GM19455 (cell line): ENCODE measurements around the gene STX8.

Experiments used
- ATAC-seq: cut with Tn5 transposase; IDR thresholded peaks from one replicate; pipeline ENCODE4 v1.9.1; 2021; ENCODE audit not compliant: unreplicated experiment

STX8 gene

DNA sequence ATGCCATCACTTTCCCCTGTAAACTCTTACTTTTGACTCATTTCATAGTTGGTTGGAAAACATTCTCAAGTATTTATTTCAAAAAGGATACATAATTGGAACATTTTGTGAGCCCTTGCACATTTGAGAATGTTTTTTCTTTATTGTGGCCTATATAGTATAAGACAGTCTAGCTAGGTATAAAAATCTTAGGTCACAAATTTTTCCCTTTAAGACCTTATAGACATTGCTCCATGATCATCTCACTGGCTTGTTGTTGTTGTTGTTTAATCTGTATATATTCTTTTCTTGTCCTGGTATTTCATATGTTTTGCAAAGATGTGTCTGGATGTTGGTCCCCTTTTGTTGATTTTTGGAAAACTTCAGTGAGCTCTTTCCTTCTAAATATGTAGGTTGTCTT is 360.2 kb downstream of the STX8 start:
- ATAC-seq, result no peak

DNA sequence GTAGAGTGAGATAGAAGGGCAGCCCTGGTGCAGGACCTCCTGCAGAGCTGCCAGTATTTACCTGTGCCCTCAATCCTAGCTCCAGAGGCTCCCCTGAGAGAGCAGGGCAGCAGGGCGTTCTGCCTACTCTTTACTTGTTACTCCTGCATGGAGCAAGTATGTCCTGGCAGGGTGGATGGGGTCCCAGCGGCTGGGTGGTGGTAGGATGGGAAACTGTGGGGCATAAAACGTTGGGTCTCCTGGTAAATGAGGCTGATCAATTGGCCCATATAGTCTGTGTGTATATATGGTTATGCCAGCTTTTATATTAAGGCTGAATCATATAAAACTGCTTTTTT is 362.3 kb downstream of the STX8 start:
- no peak for ATAC-seq

DNA sequence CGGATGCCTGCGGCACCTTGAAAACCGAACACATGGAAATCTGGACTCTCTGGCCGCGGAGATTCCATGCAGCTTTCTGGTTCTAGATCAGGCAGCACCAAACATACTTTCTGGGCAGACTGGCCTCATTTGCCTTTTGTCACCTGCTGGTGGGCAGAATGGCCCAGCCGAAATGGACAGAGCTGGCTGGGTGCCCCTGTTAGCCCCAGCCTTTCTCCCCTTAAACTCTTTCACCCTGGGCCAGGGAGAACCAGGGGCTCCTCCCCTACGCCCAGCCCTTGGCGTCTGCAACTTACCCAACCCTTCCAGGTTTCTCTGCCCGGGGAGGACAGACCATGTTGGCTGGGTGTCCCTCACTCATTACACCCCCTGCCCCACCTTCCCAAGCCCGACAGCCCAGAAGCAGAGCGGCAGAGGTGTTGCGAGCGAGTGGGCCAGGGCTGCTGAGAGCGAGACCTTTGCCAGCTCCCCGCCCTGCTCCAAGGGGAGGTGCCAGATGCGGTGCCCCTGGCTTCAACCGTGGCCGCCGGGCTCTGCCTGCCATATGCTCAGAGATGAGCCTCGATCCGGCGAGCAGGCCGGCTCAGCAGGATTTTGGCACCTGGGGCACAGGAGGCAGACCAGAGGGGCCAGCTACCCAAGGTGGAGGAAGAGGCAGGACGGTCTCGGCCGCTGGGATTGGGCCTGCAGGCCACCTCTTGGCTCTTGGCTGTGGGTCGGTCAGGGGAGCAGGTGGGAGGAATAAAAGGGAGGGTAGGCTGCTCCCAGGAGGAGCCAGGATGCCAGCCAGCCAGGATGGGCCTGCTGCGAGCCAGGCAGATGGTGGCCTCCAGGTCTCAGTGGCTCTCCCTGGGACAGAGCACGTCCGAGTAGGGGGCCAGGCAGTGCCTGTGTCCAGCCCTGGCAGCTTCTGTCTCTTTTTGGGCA is 363.0 kb downstream of the STX8 start:
- no peak for ATAC-seq

DNA sequence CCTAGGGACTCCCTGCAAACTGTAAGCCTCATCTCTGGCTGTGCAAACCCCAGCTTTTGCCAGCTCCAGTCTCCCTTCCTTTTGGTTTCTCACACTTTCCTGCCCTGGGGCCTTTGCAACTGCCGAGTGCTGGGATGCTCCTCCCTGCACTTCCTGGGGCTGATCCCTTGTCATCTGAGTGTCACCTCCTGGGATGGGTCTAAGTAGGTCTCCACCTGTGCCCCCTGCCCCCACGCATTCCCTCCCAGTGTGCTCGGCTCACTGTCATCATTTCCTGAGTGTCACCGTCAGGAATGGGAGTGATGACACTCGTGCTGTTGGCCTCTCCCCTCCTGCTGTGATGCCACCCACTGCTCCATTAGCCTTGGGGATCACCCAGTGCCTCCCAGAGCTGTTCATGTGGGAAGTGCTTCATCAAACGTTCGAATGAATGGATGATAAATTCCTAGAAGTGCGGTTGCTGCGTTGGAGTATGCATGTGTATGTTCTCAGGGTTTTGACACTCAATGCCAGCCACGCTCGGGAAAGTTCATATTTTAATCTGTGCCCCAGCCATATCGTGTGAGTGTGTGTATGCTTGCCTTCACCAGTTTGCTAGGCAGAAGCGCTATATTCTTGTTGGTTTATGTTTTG is 364.4 kb downstream of the STX8 start:
- no peak for ATAC-seq

DNA sequence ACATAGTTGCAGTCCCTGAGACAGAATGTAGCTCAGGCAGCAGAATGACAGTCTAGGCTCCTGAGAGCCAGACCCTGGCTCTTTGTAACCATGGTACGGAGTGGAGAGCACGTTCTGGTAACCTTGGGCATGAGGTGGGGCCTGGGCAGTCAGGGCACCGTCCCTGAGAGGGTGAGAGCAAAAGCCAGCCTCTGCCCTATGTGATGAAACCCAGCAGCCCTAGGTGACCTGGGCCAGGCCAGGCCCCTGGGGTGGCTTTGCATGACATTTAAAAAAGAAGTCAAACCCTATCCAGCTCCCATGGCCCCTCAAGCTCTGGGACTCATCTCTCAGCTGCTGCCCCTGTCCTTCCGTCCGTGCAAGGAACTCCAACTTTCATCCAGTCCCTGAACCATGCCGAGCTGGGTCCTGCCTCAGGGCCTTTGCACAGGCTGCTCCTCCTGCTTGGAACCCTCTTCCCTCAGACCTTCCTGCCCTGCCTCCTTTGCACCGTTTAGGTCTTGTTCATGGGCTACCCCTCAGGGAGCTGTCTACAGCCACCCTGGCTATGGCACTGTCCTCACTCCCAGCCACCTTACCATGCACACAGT is 365.7 kb downstream of the STX8 start:
- no peak for ATAC-seq

DNA sequence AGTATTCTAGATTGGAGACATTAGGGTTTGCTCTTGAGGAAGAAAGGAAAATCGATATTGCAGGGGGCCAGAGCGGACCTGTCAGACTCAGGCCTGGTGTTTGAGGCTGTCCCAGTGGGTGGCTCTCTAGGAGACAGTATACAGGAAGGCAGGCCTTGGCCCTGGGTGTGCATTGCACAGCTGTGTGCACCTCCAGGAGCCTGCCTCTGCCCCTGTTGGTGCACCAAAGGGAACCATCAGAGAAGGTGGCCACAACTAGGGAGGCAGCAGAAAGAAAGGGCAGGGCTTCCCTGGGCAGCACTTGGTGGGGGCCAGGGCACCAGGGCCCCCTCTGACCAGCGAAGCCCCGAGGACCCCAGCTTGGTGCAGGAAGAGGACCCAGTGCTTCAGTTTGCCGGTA is 366.3 kb downstream of the STX8 start:
- no peak for ATAC-seq

DNA sequence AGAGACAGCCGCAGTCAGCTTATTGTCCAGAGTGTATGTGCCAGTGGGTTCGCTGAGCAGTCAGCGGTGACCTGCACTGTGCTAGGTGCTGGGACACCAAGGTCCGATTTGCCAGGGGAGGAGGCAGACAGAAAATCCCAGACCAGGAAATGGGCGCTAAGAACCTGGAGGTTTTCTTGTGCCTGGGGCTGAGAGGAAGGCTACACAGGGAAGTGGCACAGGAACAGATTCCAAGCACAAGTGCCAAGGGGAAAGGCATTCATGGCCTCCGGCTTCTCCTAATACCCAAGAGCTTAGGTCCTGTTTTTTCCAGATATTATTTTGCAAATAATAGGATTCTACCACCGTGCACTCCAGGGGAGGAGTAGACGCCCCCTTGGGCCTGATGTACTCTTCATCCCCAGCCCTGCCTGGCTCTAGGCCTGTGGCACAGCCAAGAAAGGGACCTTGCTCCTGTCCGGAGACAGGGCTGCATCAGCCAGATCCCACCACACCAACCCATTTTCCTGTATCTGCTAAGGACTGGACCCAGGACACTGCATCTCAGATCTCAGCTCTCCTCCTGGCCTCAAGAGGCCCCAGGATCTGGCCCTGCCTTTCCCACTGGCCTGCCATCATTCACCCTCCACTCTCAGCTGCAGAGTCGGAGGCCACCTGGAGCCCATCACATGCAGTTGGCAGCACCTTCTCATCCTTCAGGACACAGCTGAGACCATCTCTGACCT is 367.1 kb downstream of the STX8 start:
- ATAC-seq, result no peak

DNA sequence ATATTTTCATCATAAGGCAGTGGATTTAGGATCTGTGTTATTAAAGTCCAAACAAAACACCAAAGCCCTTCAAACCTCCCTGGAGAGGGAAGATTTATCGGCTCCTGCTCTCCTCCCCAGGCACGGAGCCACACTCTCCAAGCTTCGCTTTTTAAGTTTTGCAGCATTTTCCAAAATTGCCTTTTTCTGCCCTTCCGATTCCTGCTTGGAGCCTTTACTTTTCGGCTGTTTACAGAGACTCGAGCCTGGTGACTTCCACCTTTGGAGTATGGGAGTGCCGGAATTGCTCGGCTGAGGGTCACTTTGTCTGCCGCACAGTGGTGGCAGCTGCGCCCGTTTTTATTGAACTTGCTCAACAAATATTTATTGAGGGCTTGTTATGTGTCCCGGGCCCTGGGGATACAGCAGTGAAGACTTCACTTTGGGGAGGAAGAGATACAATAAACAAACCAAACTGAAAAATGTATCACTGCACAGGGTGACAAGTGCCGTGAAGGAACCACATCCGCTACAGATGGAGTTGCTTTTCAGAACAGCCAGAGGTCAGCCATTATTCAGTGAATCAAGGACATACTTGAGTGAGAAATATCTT is 368.8 kb downstream of the STX8 start:
- no peak for ATAC-seq

DNA sequence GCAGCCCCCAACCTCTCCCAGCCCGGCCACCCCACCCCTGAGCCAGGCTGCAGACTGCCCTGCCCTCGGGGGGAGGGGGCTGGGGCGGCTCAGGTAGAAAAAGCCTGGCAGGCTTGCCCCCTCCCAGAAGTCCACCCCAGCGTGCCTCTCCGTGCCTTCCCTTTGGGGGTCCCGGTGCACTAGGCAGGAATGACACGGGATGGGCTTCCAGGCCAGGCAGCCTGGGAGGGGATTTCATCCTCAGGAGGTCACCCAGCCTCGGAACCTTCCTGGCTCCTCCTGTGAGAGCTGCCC is 369.3 kb downstream of the STX8 start:
- ATAC-seq, result no peak

DNA sequence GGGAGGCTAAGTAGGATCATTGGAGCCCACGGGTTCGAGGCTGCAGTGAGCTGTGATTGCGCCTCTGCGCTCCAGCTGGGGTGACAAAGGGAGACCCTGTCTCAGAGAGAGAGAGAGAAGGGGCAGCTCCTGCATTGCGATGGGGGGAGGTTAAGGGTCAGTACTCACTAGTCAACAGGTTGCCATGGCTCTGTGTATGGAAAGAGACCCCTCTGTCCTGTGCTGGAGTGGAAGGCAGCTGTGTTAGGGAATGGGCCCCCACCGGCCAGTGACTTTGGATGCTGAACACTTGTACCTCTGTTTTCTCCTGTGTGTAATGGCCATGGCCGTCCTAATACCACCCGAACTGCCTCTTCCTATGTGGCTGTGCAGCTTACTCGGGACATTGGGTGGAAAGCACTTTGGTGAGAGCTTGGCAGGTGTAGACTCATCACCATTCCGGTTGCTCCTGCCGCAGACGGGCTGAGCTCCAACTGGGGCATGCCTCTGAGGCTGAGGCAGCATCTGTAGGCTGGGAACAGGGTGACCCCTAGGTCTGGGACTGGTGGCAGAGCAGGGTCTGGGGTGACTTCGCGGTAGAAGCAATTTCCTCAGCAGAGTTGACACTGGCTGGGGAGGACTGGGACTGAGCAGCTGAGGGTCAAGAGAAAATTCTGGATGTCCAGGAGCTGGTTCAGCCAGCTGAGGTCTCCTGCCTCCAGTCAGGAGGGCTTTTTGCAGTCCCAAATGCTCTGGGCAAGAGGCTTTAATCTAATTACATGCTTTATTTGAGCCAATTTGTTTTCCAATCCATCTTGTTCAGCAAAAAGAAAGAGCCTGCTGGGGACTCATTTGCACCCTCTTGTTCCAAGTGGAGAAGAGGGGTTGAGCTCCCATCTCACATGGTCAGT is 369.9 kb downstream of the STX8 start:
- ATAC-seq, result no peak

DNA sequence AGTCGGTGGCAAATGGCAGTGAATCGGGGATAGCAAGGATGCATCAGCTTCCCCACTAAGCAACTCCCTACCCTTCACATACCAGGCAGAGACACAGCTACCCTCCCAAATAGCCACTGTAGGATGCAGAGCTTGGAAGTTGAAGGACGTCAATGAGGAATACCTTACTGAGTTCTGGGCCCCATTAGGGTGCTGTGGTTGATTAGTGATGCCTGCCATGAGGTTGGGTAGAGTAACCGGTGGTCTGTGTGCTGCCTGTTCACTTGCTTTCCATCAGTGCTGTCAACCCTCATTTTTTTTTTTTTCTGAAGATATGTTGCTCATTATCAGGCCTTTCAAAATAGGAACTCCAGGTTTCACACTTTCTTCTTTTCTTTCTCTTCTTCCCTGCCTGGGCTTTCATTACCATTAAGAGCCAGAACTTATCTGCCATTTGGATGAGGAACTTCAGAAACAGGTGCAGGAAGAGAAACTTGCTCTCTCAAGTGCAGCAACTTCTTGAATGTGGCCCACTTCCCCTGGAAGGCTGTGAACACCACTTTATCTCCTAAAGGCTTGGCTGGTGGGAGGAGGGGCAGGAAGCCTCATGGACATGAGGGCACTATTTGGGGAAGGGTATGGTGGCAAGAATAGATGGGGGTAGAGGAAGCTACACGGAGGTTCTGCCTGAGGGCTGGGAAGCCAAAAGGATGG is 370.8 kb downstream of the STX8 start:
- ATAC-seq, result no peak

DNA sequence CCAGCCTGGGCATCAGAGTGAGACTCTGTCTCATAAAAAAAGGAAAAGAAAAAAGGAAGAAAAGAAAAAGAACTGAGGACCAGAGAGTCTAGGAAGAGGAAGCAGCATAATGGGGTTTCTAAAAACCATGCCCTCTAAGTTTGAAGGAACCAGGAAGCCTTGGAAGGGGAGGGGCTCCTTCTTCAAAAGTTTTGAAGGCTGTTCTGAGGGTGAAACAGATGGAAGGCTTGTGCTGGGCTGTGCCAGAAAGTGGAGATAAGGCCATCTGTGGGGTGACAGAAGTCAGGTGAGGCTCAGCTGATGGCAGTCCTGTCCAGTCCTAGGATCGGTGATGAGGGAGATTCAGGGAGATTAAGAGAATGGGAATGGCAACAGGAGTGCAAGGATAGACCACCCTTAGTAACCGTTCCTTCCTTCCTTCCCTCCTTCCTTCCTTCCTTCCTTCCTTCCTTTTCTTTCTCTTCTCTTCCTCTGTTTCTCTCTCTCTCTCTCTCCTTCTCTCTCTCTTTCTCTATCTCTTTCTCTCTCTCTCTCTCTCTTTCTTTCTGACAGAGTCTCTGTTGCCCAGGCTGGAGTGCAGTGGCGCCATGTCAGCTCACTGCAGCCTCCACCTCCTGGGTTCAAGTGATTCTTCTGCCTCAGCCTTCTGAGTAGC is 371.7 kb downstream of the STX8 start:
- no peak for ATAC-seq

DNA sequence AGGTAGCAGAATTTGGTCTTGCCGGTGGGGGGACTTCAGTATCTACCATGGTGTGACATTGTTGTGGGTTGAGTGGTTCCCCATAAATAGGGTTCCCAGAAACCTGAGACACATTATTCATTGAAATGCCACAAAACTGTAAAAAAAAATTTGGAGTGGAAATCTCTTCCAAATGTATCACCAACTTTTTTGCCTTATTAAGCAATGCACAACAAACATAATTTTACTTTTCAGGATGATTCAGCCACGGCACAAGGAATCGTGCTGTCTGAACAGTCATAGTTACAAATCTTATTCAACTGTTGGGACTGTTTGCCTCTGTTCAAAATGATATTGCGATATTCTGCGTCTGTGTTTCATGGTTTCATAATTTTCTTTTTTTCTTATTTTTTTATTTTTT is 373.1 kb downstream of the STX8 start:
- ATAC-seq, result no peak

DNA sequence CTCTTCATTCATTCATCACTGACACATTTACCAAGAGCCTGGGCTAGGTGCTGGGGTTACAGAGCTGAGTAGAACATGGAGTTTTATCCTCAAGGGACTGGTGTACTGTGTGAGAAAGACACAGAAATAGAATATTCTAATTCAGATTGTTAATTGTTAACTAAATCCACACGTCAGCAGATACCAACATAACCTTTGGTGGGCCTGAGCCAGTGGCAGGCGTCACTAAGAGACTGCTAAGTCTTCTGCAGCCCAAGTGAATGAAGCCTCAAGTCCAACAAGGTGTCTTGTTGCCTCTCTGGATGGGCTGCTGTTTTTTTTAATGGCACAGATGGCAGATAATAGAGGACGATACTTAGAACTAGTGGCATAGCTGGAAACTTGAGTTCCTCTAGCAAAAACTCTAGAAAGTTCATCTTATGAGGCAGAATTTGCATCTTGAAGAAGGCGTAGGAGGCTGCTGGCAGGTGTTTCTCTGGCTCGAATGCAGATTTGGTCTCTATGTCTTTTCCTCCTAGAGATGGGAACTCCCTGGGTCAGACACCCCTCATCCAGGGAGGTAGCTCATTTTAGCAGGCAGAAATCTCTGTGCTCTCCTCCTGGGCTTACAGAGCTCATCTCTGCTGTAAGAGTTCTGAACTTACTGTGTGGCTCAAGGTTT is 374.8 kb downstream of the STX8 start:
- no peak for ATAC-seq
